IMR-90 (cell line): Measurements from ENCODE around the gene IGF2.

Experiments used
- BHLHE40 ChIP-seq: fragments of 150-350 bp; IDR thresholded peaks from 2 replicates; pipeline ENCODE4 v1.6.1; 2016; ENCODE audit warnings: mild to moderate bottlenecking, low read depth, low read length
- CEBPB ChIP-seq: IDR thresholded peaks from 2 replicates; pipeline ENCODE4 v1.6.1; 2012; ENCODE audit warnings: low read depth, low read length, improper control_type of control experiment
- CHD1 ChIP-seq: IDR thresholded peaks from 2 replicates; pipeline ENCODE4 v1.6.1; 2012; ENCODE audit warnings: low read depth, low read length, improper control_type of control experiment
- FOS ChIP-seq: fragments of 150-350 bp; IDR thresholded peaks from 2 replicates; pipeline ENCODE4 v1.6.1; 2016; ENCODE audit warnings: low read depth, low read length
- MAZ ChIP-seq: IDR thresholded peaks from 2 replicates; pipeline ENCODE4 v1.6.1; 2012; ENCODE audit warnings: low read depth, mild to moderate bottlenecking, low read length, improper control_type of control experiment, moderate library complexity, borderline replicate concordance
- POLR2A ChIP-seq: IDR thresholded peaks from 2 replicates; pipeline ENCODE4 v1.6.1; 2012; ENCODE audit warnings: mild to moderate bottlenecking, low read depth, low read length
- SMC3 ChIP-seq: fragments of 150-350 bp; IDR thresholded peaks from 2 replicates; pipeline ENCODE4 v1.6.1; 2016; ENCODE audit warnings: low read depth, mild to moderate bottlenecking, antibody characterized with exemption, low read length, moderate library complexity
- TF ChIP-seq, protein P1 (sequence below): conservative IDR thresholded peaks from 2 replicates; pipeline ENCODE4 v1.5.1; 2012; ENCODE audit warnings: mild to moderate bottlenecking, low read depth, low read length, improper control_type of control experiment
- TF ChIP-seq, protein P2 (sequence below): fragments of 150-350 bp; IDR thresholded peaks from 2 replicates; pipeline ENCODE4 v1.6.1; 2017; ENCODE audit warnings: mild to moderate bottlenecking, antibody characterized with exemption, low read length, low read depth

DNA sequence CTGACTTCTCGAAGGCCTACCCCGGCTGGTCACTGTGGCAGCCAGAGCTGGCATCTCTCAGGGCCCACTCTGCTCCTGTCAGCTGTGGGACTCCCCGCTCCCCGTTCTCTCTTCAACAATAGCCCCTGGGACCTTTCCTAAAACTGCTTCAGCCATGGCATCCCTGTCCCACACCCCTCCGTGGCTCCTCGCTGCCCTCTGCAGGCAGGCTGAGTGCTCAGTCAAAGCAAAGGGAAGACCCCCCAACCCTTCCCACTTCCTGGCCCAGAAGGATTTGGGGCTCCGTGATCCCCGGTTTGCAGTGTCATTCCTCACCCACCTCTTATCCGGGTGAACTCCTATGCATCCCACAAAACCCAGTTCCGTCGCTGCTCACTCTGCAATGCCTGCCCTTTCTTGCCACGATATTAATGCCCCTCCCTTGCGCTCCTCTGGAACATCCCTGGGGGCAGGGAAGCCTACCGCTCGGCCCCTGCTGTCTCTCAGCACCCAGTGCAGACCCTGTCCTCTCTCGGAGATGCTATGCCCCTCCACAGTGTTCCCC lies 34.0 kb upstream of the IGF2 start:
- TF ChIP-seq, protein P1, sequence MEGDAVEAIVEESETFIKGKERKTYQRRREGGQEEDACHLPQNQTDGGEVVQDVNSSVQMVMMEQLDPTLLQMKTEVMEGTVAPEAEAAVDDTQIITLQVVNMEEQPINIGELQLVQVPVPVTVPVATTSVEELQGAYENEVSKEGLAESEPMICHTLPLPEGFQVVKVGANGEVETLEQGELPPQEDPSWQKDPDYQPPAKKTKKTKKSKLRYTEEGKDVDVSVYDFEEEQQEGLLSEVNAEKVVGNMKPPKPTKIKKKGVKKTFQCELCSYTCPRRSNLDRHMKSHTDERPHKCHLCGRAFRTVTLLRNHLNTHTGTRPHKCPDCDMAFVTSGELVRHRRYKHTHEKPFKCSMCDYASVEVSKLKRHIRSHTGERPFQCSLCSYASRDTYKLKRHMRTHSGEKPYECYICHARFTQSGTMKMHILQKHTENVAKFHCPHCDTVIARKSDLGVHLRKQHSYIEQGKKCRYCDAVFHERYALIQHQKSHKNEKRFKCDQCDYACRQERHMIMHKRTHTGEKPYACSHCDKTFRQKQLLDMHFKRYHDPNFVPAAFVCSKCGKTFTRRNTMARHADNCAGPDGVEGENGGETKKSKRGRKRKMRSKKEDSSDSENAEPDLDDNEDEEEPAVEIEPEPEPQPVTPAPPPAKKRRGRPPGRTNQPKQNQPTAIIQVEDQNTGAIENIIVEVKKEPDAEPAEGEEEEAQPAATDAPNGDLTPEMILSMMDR, result peak; percentile 34
- TF ChIP-seq FOS, result no peak
- TF ChIP-seq MAZ, result no peak
- TF ChIP-seq CHD1, result no peak
- no peak for TF ChIP-seq POLR2A
- TF ChIP-seq, protein P2, sequence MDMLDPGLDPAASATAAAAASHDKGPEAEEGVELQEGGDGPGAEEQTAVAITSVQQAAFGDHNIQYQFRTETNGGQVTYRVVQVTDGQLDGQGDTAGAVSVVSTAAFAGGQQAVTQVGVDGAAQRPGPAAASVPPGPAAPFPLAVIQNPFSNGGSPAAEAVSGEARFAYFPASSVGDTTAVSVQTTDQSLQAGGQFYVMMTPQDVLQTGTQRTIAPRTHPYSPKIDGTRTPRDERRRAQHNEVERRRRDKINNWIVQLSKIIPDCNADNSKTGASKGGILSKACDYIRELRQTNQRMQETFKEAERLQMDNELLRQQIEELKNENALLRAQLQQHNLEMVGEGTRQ, result no peak
- TF ChIP-seq SMC3, result no peak
- no peak for TF ChIP-seq CEBPB
- TF ChIP-seq BHLHE40, result no peak
